Measurements from ENCODE around the gene HACD2.
"Not testable (repeated sequence)": the region's sequence is repeated elsewhere in the genome, so short reads cannot be mapped to it uniquely, and the experiment has no call there.

Gene HACD2

DNA sequence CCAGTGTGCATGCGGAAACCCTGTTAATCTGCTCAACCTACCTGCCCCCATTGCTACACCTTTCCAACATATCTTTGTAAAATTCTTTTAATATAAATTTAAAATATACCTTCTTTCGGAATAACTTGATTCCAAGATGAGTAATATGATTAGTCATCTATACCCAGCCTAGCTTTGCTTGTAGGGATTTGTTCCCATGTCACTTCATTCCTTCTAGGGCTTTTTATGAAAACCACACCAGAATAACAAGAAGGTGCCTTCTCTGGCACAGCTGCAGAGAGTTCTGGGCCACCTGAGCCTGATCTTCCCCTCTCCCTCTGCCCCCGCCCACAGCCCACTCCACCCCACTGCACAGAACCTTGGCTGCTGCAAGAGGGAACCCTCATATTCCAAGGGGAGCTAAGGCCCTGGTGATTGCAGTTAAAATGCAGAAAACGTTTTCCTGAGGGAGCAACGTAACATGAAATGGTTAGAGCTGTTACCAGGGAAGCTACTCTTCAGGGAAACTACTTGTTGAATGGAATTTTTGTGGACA is 38.6 kb upstream of the HACD2 start:
- no peaks in the 10 kb centered on the region for H3K36me3 ChIP-seq (ENCODE audit: insufficient read depth, low read length)
- no peaks in the 10 kb centered on the region for H3K79me2 ChIP-seq (ENCODE audit: control insufficient read depth, insufficient read depth, low read length, unreplicated experiment)
- H3K27me3 ChIP-seq (ENCODE audit: insufficient read depth, low read length): no peaks in the 10 kb centered on the region
- H3K4me1 ChIP-seq (ENCODE audit: control insufficient read depth, insufficient read depth, low read length, unreplicated experiment): peaks cover 28% of the 10 kb centered on the region
- no peak overlapping the region for H2AFZ ChIP-seq (ENCODE audit: low read length, unreplicated experiment)
- H3K27ac ChIP-seq (ENCODE audit: low read depth, low read length): no peak overlapping the region
- H3K4me3 ChIP-seq (ENCODE audit: low read depth, low read length): no peak overlapping the region

DNA sequence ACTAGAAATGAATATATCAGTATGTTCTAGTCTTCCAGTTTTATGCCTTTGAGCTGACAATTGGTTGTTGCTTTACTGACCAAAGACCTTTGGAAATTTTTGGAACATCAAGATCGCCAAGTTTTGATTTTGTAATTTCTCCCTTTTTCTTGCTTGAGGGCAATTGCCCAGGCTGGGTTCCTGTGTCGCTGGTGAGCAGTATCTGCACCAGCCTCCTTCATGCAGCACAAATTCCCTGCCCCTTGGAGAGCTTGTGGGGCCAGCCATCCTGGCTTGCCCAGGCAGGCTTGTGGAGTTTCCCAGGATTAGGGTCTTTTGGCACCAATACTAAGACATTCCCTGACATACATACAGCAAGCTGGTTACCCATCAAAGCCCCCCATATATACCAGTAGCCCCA is 37.9 kb upstream of the HACD2 start:
- no peak overlapping the region for H2AFZ ChIP-seq (ENCODE audit: low read length, unreplicated experiment)
- H3K79me2 ChIP-seq (ENCODE audit: control insufficient read depth, insufficient read depth, low read length, unreplicated experiment): no peaks in the 10 kb centered on the region
- peaks cover 34% of the 10 kb centered on the region for H3K4me1 ChIP-seq (ENCODE audit: control insufficient read depth, insufficient read depth, low read length, unreplicated experiment)
- no peaks in the 10 kb centered on the region; the same call in 1 of the 2 replicates for H3K36me3 ChIP-seq (ENCODE audit: insufficient read depth, low read length)
- no peaks in the 10 kb centered on the region for H3K27me3 ChIP-seq (ENCODE audit: insufficient read depth, low read length)
- no peak overlapping the region for H3K4me3 ChIP-seq (ENCODE audit: low read depth, low read length)
- H3K27ac ChIP-seq (ENCODE audit: low read depth, low read length): no peak overlapping the region

DNA sequence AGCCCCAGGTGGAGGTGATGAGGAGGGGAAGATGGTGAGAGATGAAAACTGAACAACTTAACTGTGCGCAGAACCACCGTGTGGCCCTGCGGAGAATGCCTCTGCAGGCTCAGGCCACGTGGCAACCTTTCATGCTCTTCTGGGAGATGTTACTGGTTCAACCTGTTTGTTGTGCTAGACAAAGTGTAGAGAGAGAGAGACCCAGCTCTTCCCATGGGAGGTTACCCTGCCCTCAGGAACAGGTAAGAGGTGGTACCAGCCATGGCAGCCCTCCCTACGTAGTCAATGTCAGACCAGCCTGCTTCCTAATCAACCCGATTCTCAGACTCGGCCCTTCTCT is 37.0 kb upstream of the HACD2 start:
- H3K4me3 ChIP-seq (ENCODE audit: low read depth, low read length): no peak overlapping the region
- H3K27ac ChIP-seq (ENCODE audit: low read depth, low read length): no peak overlapping the region
- peaks cover 37% of the 10 kb centered on the region for H3K4me1 ChIP-seq (ENCODE audit: control insufficient read depth, insufficient read depth, low read length, unreplicated experiment)
- no peaks in the 10 kb centered on the region for H3K27me3 ChIP-seq (ENCODE audit: insufficient read depth, low read length)
- H3K36me3 ChIP-seq (ENCODE audit: insufficient read depth, low read length): no peaks in the 10 kb centered on the region; the same call in 1 of the 2 replicates
- H2AFZ ChIP-seq (ENCODE audit: low read length, unreplicated experiment): no peak overlapping the region
- H3K79me2 ChIP-seq (ENCODE audit: control insufficient read depth, insufficient read depth, low read length, unreplicated experiment): no peaks in the 10 kb centered on the region

DNA sequence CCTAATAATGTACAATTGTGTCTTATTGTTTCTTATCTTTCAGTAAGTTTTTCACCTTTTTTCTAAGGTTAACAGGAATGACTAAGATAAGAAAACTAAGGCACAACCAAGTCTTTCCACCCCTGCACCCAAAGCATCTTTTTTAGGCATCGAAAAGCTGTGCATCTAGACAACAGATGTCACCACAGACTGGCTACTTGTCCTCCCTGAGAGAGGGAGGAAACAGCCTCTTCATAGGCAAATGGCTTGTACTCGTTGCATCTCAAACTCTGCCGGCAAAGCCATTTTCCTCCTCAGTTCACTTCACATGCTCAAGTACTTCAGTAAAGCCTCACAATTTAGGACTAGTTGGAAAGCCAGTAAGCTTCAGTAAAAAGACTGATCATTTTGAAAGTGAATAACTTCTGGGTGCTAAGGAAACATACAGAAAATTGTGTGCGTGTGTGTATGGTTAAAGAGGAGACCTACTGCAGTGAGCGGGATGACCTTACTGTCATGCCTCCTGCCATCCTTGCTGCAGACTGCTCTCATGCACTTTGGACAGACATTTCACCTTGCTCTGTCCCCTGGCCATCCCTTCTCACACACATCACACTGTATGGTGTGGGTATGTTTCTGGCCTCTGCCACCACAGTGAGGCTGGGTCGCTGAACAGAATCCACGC is 36.5 kb upstream of the HACD2 start:
- no peak overlapping the region for H3K27ac ChIP-seq (ENCODE audit: low read depth, low read length)
- H3K36me3 ChIP-seq (ENCODE audit: insufficient read depth, low read length): no peaks in the 10 kb centered on the region; the same call in 1 of the 2 replicates
- no peak overlapping the region for H3K4me3 ChIP-seq (ENCODE audit: low read depth, low read length)
- peaks cover 37% of the 10 kb centered on the region for H3K4me1 ChIP-seq (ENCODE audit: control insufficient read depth, insufficient read depth, low read length, unreplicated experiment)
- no peak overlapping the region for H2AFZ ChIP-seq (ENCODE audit: low read length, unreplicated experiment)
- H3K27me3 ChIP-seq (ENCODE audit: insufficient read depth, low read length): no peaks in the 10 kb centered on the region
- no peaks in the 10 kb centered on the region for H3K79me2 ChIP-seq (ENCODE audit: control insufficient read depth, insufficient read depth, low read length, unreplicated experiment)

DNA sequence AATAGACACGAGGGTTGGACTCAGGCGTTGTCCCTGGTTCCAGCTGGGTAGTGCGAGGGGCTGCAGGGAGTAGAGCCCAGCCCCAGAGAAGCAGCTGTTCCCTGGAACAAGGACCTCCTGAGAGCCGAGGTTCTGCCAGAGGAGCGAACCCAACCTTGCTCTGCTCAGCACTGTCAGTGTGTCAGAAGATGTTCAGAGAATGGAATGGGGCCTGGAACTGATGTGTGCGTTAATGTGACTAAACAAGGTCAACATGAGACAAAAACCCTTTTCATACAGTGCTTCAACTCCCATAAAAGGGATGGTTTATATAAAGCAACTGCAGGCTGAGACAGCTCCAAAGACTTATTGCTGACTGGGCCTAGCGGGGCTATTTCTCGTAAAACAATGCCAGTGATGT is 35.5 kb upstream of the HACD2 start:
- Histone ChIP-seq H3K27ac (ENCODE audit: low read depth, low read length) (no peak overlapping the region), H3K27me3 (ENCODE audit: insufficient read depth, low read length) (no peaks in the 10 kb centered on the region), H3K36me3 (ENCODE audit: insufficient read depth, low read length) (no peaks in the 10 kb centered on the region; the same call in 1 of the 2 replicates), H3K79me2 (ENCODE audit: control insufficient read depth, insufficient read depth, low read length, unreplicated experiment) (no peaks in the 10 kb centered on the region), H3K4me1 (ENCODE audit: control insufficient read depth, insufficient read depth, low read length, unreplicated experiment) (peaks cover 37% of the 10 kb centered on the region), H2AFZ (ENCODE audit: low read length, unreplicated experiment) (no peak overlapping the region), H3K4me3 (ENCODE audit: low read depth, low read length) (no peak overlapping the region)

DNA sequence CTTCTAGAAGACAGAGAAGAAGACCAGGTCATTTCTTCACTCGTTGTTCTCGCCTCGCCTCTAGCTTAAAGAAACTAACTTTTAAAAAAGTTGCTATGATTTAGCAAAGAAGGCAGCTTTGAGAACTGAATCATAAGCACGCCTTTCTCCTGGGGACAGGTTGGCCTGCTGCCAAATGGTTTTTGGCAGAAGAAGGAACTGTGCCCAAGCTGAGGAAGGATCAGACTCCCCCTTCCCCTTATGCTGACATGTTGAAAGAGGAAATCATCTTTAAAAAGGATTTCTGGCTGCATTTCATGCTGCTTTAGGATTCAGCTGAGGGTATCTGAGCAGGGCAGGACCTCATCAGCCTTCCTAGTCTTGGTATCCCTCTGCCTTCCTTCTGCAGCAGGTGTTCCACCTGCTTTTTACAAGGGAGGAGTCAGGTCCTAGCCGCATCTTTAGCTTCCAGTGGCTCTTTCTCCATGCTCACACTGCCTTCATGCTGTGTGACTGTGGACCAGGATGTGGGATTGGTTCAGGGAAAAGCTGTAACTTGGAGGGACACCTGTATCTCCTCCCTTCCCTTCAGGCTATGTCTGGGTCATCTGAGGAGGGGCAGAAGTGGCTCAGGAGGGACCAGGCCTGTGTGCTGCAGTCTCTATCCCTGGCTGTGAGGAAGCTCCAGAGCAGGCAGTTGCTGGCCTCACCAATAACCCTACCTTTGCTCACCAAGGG is 34.1 kb upstream of the HACD2 start:
- Histone ChIP-seq H3K27ac (ENCODE audit: low read depth, low read length) (no peak overlapping the region), H3K27me3 (ENCODE audit: insufficient read depth, low read length) (no peaks in the 10 kb centered on the region), H3K36me3 (ENCODE audit: insufficient read depth, low read length) (no peaks in the 10 kb centered on the region; the same call in 1 of the 2 replicates), H3K79me2 (ENCODE audit: control insufficient read depth, insufficient read depth, low read length, unreplicated experiment) (no peaks in the 10 kb centered on the region), H2AFZ (ENCODE audit: low read length, unreplicated experiment) (no peak overlapping the region), H3K4me1 (ENCODE audit: control insufficient read depth, insufficient read depth, low read length, unreplicated experiment) (peaks cover 30% of the 10 kb centered on the region), H3K4me3 (ENCODE audit: low read depth, low read length) (peak overlapping the region; percentile 40; the same call in 1 of the 2 replicates)

DNA sequence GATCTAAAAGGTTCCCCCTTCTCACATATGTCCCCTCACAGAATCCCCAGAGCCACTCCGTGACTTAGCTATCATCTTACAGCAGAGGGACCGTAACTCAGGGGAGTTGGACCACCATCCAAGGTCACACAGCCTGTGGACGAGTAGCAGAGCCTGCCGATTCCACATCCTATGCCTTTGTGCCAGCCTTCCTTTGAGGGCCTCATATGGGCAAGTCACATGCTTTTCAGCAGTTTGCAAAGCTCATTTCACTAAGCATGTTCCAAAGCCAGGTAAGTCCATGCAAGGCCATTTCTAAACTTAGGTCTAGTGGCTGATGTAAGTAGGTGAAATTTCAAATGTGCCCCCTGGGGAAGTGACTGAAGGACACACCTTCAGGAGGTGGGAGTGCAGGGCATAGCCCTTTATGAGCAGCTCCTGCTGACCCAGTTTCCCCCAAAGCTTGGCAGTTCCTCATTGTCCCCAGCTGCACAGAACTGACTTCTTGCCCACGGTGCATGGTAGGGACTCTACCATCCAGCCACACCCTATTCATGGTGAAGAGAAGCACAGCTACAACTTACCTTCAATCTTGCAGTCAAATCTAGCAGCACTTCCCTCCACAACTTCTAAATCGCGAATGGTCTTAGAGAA is 33.3 kb upstream of the HACD2 start:
- no peak overlapping the region for H2AFZ ChIP-seq (ENCODE audit: low read length, unreplicated experiment)
- no peaks in the 10 kb centered on the region for H3K27me3 ChIP-seq (ENCODE audit: insufficient read depth, low read length)
- H3K36me3 ChIP-seq (ENCODE audit: insufficient read depth, low read length): no peaks in the 10 kb centered on the region; the same call in 1 of the 2 replicates
- peaks cover 23% of the 10 kb centered on the region for H3K4me1 ChIP-seq (ENCODE audit: control insufficient read depth, insufficient read depth, low read length, unreplicated experiment)
- no peak overlapping the region for H3K27ac ChIP-seq (ENCODE audit: low read depth, low read length)
- no peaks in the 10 kb centered on the region for H3K79me2 ChIP-seq (ENCODE audit: control insufficient read depth, insufficient read depth, low read length, unreplicated experiment)
- H3K4me3 ChIP-seq (ENCODE audit: low read depth, low read length): peak overlapping the region; percentile 40; the same call in 1 of the 2 replicates

DNA sequence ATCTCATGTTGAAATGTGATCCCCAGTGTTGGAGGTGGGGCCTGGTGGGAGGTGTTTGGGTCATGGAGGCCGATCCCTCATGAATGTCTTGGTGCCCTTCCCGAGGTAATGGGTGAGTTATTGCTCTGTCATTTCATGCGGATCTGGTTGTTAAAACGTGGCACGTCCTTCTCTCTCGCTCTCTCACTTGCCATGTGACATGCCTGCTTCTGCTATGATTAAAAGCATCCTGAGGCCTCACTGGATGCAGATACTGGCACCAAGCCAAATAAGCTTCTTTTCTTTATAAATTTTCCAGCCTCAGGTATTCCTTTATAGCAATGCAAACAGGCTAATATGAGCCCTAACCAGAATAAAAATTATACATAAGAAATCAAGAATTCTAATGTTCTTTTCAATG is 31.7 kb upstream of the HACD2 start:
- H3K36me3 ChIP-seq (ENCODE audit: insufficient read depth, low read length): no peaks in the 10 kb centered on the region; the same call in 1 of the 2 replicates
- H3K79me2 ChIP-seq (ENCODE audit: control insufficient read depth, insufficient read depth, low read length, unreplicated experiment): no peaks in the 10 kb centered on the region
- no peak overlapping the region for H3K27ac ChIP-seq (ENCODE audit: low read depth, low read length)
- peaks cover 20% of the 10 kb centered on the region for H3K4me1 ChIP-seq (ENCODE audit: control insufficient read depth, insufficient read depth, low read length, unreplicated experiment)
- H3K27me3 ChIP-seq (ENCODE audit: insufficient read depth, low read length): no peaks in the 10 kb centered on the region
- H3K4me3 ChIP-seq (ENCODE audit: low read depth, low read length): no peak overlapping the region
- no peak overlapping the region for H2AFZ ChIP-seq (ENCODE audit: low read length, unreplicated experiment)

DNA sequence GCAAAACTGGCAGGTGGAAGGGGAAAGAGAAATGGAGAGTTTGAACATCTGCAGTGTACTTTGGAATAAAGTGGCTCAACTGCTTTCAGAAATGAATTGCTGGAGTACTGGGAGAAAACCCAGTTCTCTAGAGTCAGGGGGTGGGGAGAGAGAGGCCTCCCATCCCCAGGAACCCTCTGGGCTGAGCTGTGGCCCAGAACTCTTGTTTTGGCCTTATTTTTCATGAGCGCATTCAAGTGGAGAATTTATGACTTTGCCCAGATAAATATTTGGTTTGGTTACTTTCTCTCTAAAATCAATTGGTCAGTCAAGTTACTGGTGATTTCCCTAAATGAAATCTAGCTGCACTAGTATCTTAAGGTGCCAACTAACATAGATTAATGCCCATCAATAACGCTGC is 28.7 kb upstream of the HACD2 start:
- Histone ChIP-seq H3K27me3 (ENCODE audit: insufficient read depth, low read length) (no peaks in the 10 kb centered on the region), H3K4me1 (ENCODE audit: control insufficient read depth, insufficient read depth, low read length, unreplicated experiment) (peaks cover 10% of the 10 kb centered on the region), H3K4me3 (ENCODE audit: low read depth, low read length) (no peak overlapping the region), H3K27ac (ENCODE audit: low read depth, low read length) (no peak overlapping the region), H3K79me2 (ENCODE audit: control insufficient read depth, insufficient read depth, low read length, unreplicated experiment) (no peaks in the 10 kb centered on the region), H3K36me3 (ENCODE audit: insufficient read depth, low read length) (no peaks in the 10 kb centered on the region; the same call in 1 of the 2 replicates), H2AFZ (ENCODE audit: low read length, unreplicated experiment) (no peak overlapping the region)

DNA sequence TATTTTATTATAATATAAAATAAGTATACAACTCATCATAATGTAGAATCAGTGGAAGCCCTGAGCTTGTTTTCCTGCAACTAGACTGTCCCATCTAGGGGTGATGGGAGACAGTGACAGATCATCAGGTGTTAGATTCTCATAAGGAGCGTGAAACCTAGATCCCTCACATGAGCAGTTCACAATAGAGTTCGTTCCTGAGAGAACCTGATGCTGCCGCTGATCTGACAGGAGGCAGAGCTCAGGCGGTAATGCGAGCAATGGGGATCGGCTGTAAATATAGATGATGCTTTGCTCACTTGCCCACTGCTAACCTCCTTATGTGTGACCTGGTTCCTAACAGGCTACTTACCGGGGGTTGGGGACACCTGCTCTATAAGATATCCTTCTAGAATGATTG is 26.8 kb upstream of the HACD2 start:
- not testable (repeated sequence) for H3K36me3 ChIP-seq (ENCODE audit: insufficient read depth, low read length); H3K79me2 ChIP-seq (ENCODE audit: control insufficient read depth, insufficient read depth, low read length, unreplicated experiment); H2AFZ ChIP-seq (ENCODE audit: low read length, unreplicated experiment); H3K27me3 ChIP-seq (ENCODE audit: insufficient read depth, low read length); H3K4me3 ChIP-seq (ENCODE audit: low read depth, low read length); H3K4me1 ChIP-seq (ENCODE audit: control insufficient read depth, insufficient read depth, low read length, unreplicated experiment); H3K27ac ChIP-seq (ENCODE audit: low read depth, low read length)
